H1 (cell line): ENCODE data around the gene PLA2G2E. TPM values are rescaled to one million over a fixed set of nuclear protein-coding genes. Genes with fewer than 3 reads are reported as not detected.
"Not testable (repeated sequence)": the region's sequence is repeated elsewhere in the genome, so short reads cannot be mapped to it uniquely, and the experiment has no call there.

Experiments used
- CTCF ChIA-PET: fragments of 300-600 bp; sonication (Branson Sonifier 250); formaldehyde crosslinking; loops from one replicate; lab custom pipeline; 2021; ENCODE audit not compliant: partially characterized antibody; lab: Charles Lee
- POLR2A ChIA-PET: fragments of 300-600 bp; sonication (Branson Sonifier 250); formaldehyde crosslinking; loops from one replicate; lab custom pipeline; 2021; ENCODE audit warnings: inconsistent platforms; ENCODE audit not compliant: partially characterized antibody; lab: Charles Lee
- DNase-seq, 2 experiments: peaks; one replicate each; pipeline versions ENCODE4 v3.0.0 to v3.0.0-alpha.2; 2010 to 2022; ENCODE audit warnings: low spot score in 2 of 2, low read depth in 1 of 2, mixed read lengths in 1 of 2
- FAIRE-seq: peaks from 2 replicates; lab custom pipeline; 2011; peaks lifted over from hg19 to GRCh38; lab: Jason Lieb, UNC
- H2AFZ ChIP-seq: 2 replicates; pipeline ENCODE4 v1.8.1; 2012; ENCODE audit warnings: low read length, inconsistent platforms
- H2AK5ac ChIP-seq: 2 replicates; pipeline ENCODE4 v1.6.1; 2013; ENCODE audit warnings: low read depth, low read length
- H2BK120ac ChIP-seq: replicated peaks from 2 replicates; pipeline ENCODE3; 2013; ENCODE audit warnings: low read depth, low read length, inconsistent platforms
- H2BK12ac ChIP-seq: 2 replicates; pipeline ENCODE4 v1.6.1; 2013; ENCODE audit warnings: low read depth, low read length
- H2BK15ac ChIP-seq: 2 replicates; pipeline ENCODE4 v1.6.1; 2013; ENCODE audit warnings: low read length
- H2BK20ac ChIP-seq: 2 replicates; pipeline ENCODE4 v1.6.1; 2013; ENCODE audit warnings: low read length
- H2BK5ac ChIP-seq: 2 replicates; pipeline ENCODE4 v1.6.1; 2013; ENCODE audit warnings: low read depth, low read length
- H3K14ac ChIP-seq: 2 replicates; pipeline ENCODE4 v1.6.1; 2013; ENCODE audit warnings: inconsistent platforms; ENCODE audit not compliant: insufficient read length
- H3K18ac ChIP-seq: 2 replicates; pipeline ENCODE4 v1.6.1; 2013; ENCODE audit warnings: low read length; ENCODE audit errors: extremely low read depth
- H3K23ac ChIP-seq: 2 replicates; pipeline ENCODE4 v1.6.1; 2013; ENCODE audit warnings: inconsistent platforms; ENCODE audit not compliant: insufficient read length
- H3K23me2 ChIP-seq: 2 replicates; pipeline ENCODE4 v1.6.1; 2013; ENCODE audit warnings: low read depth, low read length
- H3K27ac ChIP-seq: 2 replicates; pipeline ENCODE4 v1.6.1; 2011; ENCODE audit warnings: low read depth, low read length, inconsistent platforms
- H3K27me3 ChIP-seq, 4 experiments: replicated peaks in 1 of 4; 1 replicate in 1 of 4; 2 replicates in 3 of 4; pipeline versions ENCODE4 v1.6.1 to v1.8.1; 2011 to 2013; ENCODE audit warnings: low read length in 3 of 4, mild to moderate bottlenecking in 3 of 4, inconsistent platforms in 2 of 4, mixed read lengths in 2 of 4, moderate library complexity in 1 of 4; ENCODE audit not compliant: control insufficient read depth in 3 of 4, insufficient read depth in 3 of 4; ENCODE audit errors: extremely low read depth in 1 of 4
- H3K36me3 ChIP-seq, 4 experiments: 2 replicates each; pipeline versions ENCODE4 v1.6.1 to v1.8.1; 2011 to 2013; ENCODE audit warnings: mild to moderate bottlenecking in 4 of 4, low read length in 3 of 4, moderate library complexity in 2 of 4, control low read depth in 1 of 4, inconsistent platforms in 1 of 4; ENCODE audit not compliant: insufficient read depth in 4 of 4, control insufficient read depth in 2 of 4
- H3K4ac ChIP-seq: replicated peaks from 2 replicates; pipeline ENCODE3; 2013; ENCODE audit warnings: low read length, low read depth, mixed read lengths, inconsistent platforms; ENCODE audit not compliant: insufficient read length
- H3K4me1 ChIP-seq, 4 experiments: replicated peaks in 1 of 4; 1 replicate in 1 of 4; 2 replicates in 3 of 4; pipeline versions ENCODE4 v1.6.1 to v1.8.1; 2011 to 2013; ENCODE audit warnings: low read length in 3 of 4, inconsistent platforms in 2 of 4, mixed read lengths in 1 of 4; ENCODE audit not compliant: insufficient read depth in 4 of 4, control insufficient read depth in 3 of 4
- H3K4me2 ChIP-seq, 2 experiments: 2 replicates each; pipeline versions ENCODE4 v1.6.1 to v1.8.1; 2011 to 2013; ENCODE audit warnings: low read depth in 2 of 2, low read length in 2 of 2, control low read depth in 1 of 2, inconsistent platforms in 1 of 2, mild to moderate bottlenecking in 1 of 2; ENCODE audit not compliant: insufficient read depth in 1 of 2
- H3K4me3 ChIP-seq, 4 experiments: fragments of 200-600, 300-600 bp in 1 of 4; sonication (generic), shearing (Covaris generic), sonication (Bioruptor Twin) in 1 of 4; 2 replicates each; pipeline versions ENCODE4 v1.5.1 to v1.8.1; 2011 to 2016; ENCODE audit warnings: low read length in 4 of 4, low read depth in 3 of 4, control low read depth in 2 of 4, inconsistent platforms in 2 of 4, mild to moderate bottlenecking in 2 of 4, mixed read lengths in 1 of 4, moderate library complexity in 1 of 4; ENCODE audit not compliant: insufficient read depth in 2 of 4; ENCODE audit errors: extremely low read depth in 1 of 4
- H3K56ac ChIP-seq: replicated peaks from 2 replicates; pipeline ENCODE3; 2013; ENCODE audit warnings: low read depth, mild to moderate bottlenecking, mixed read lengths, low read length, inconsistent platforms; ENCODE audit not compliant: insufficient read length
- H3K79me1 ChIP-seq: 2 replicates; pipeline ENCODE4 v1.6.1; 2013; ENCODE audit warnings: low read depth, low read length, control low read depth
- H3K79me2 ChIP-seq, 2 experiments: 2 replicates each; pipeline versions ENCODE4 v1.6.1 to v1.8.1; 2012 to 2013; ENCODE audit warnings: low read length in 2 of 2, mild to moderate bottlenecking in 2 of 2, inconsistent platforms in 1 of 2; ENCODE audit not compliant: insufficient read depth in 2 of 2, control insufficient read depth in 1 of 2
- H3K9ac ChIP-seq, 4 experiments: replicated peaks in 1 of 4; 1 replicate in 1 of 4; 2 replicates in 3 of 4; pipeline versions ENCODE4 v1.6.1 to v1.8.1; 2011 to 2013; ENCODE audit warnings: low read depth in 3 of 4, low read length in 3 of 4, control low read depth in 2 of 4, mild to moderate bottlenecking in 2 of 4, moderate library complexity in 2 of 4, inconsistent platforms in 1 of 4; ENCODE audit errors: extremely low read depth in 1 of 4
- H3K9me3 ChIP-seq, 2 experiments: 2 replicates each; pipeline versions ENCODE4 v1.6.1 to v1.8.1; 2012 to 2013; ENCODE audit warnings: mild to moderate bottlenecking in 2 of 2, moderate library complexity in 2 of 2, control low read depth in 1 of 2, inconsistent platforms in 1 of 2, low read depth in 1 of 2, low read length in 1 of 2, mixed read lengths in 1 of 2; ENCODE audit not compliant: insufficient read depth in 2 of 2
- H4K20me1 ChIP-seq, 2 experiments: replicated peaks in 1 of 2; 2 replicates each; pipeline versions ENCODE3 to v1.8.1; 2011 to 2013; ENCODE audit warnings: inconsistent platforms in 2 of 2, low read length in 2 of 2, mild to moderate bottlenecking in 1 of 2; ENCODE audit not compliant: insufficient read depth in 2 of 2, control insufficient read depth in 1 of 2
- H4K5ac ChIP-seq: 2 replicates; pipeline ENCODE4 v1.6.1; 2013; ENCODE audit warnings: low read length, low read depth, mixed read lengths, inconsistent platforms; ENCODE audit not compliant: insufficient read length
- H4K8ac ChIP-seq: 2 replicates; pipeline ENCODE4 v1.8.0; 2013; ENCODE audit warnings: mild to moderate bottlenecking, moderate library complexity, low read length, inconsistent platforms; ENCODE audit not compliant: insufficient read depth; ENCODE audit errors: extremely low read depth
- H4K91ac ChIP-seq: replicated peaks from 2 replicates; pipeline ENCODE3; 2013; ENCODE audit warnings: low read length, mixed read lengths, inconsistent platforms; ENCODE audit not compliant: insufficient read length
- WGBS, 2 experiments: shearing (Covaris generic) in 1 of 2; methylation state at CpG; one replicate each; pipeline versions ENCODE4 v1.1.6 to v1.1.7; 2013 to 2015; ENCODE audit warnings: low lambda C conversion rate in 2 of 2, mixed read lengths in 2 of 2, inconsistent platforms in 1 of 2, low coverage in 1 of 2, missing lambda C conversion rate in 1 of 2; ENCODE audit not compliant: insufficient replicate concordance in 2 of 2, insufficient coverage in 1 of 2, insufficient read length in 1 of 2; ENCODE audit errors: extremely low coverage in 1 of 2, missing lambda C conversion rate in 1 of 2; 5-methylcytosine and 5-hydroxymethylcytosine counted together
- polyA plus RNA-seq, 7 experiments: library from polyadenylated mRNA; depleted of rRNA in 3 of 7; stranded (reverse) in 5 of 7; unstranded in 2 of 7; fragments of >200 nt in 5 of 7; fragments of 200-250 nt in 2 of 7; gene quantifications; 1 replicate in 5 of 7; 2 replicates in 1 of 7; 4 replicates in 1 of 7; pipeline versions ENCODE4 v1.2.1 to v1.2.3, GENCODE V29; 2011 to 2013; ENCODE audit warnings: missing spikeins in 2 of 7, mixed read lengths in 2 of 7
- total RNA-seq: library from RNA; stranded (reverse); fragmentation: NEBNext Ultra II Directional; extraction: Animal tissue kit (Norgen Biotek cat#: 25700); gene quantifications from 2 replicates; pipeline ENCODE4 v1.2.1, GENCODE V29; 2021

The PLA2G2E gene
- total and polyA plus RNA-seq, 2 of the 8 experiments (the other 6 are each of a cell fraction or from before 2014, with no cell fraction given) = not detected

- H3K4me3 ChIP-seq, H3K18ac ChIP-seq, H2BK5ac ChIP-seq, H2BK120ac ChIP-seq, H2AFZ ChIP-seq, H4K20me1 ChIP-seq, H3K9ac ChIP-seq, H3K4ac ChIP-seq, H3K23me2 ChIP-seq, H2BK12ac ChIP-seq, H3K4me2 ChIP-seq, H3K36me3 ChIP-seq, H2AK5ac ChIP-seq, H3K23ac ChIP-seq, H4K91ac ChIP-seq, H3K4me1 ChIP-seq, H4K5ac ChIP-seq, H3K14ac ChIP-seq, POLR2A ChIA-PET, FAIRE-seq, DNase-seq, H3K27ac ChIP-seq, H3K56ac ChIP-seq, H3K27me3 ChIP-seq, H3K79me2 ChIP-seq, H4K8ac ChIP-seq, H2BK15ac ChIP-seq, H3K79me1 ChIP-seq, H2BK20ac ChIP-seq: not testable (repeated sequence)
- 88% methylated on average over 3 of the region's 3 CpGs; no CpG with 5 or more reads in 1 of the 2 experiments for WGBS, 2 experiments
- CTCF ChIA-PET = interaction anchor here (1.3 to 2.0 kb wide), 2 partner anchors 224 to 226 kb away, joined by 4 read pairs; no protein-coding TSS in a partner anchor
- H3K9me3 ChIP-seq = peaks cover 18 to 19% of the 10 kb centered on the region in 2 experiments
These were observed 3.7 kb upstream of the PLA2G2E start for GRCh38 chr1:19927130-19927421.
